Left renal pelvis (tissue), 4 donors: ENCODE data around the gene FAM8A1. TPM values are rescaled to one million over a fixed set of nuclear protein-coding genes. Genes with fewer than 3 reads are reported as not detected.

Source experiments
- DNase-seq, 4 donors: peaks; one replicate each; pipeline ENCODE4 v3.0.0-alpha.2; 2013; ENCODE audit warnings: low read depth in 4 of 4, low spot score in 3 of 4
- polyA plus RNA-seq, 4 donors: library from polyadenylated mRNA; unstranded; fragments of 120-200 nt; gene quantifications; one replicate each; pipeline ENCODE4 v1.2.1, GENCODE V29; 2013; ENCODE audit not compliant: insufficient read length in 4 of 4

FAM8A1 gene
- polyA plus RNA-seq, 4 donors, result 40.3 to 69.0 (median 51.5) TPM

- no peak for DNase-seq
Observed at GRCh38 chr6:17653198-17653882, 53.2 kb downstream of the FAM8A1 start.

- no peak for DNase-seq
Observed at GRCh38 chr6:17656092-17656491, 56.0 kb downstream of the FAM8A1 start.

- DNase-seq, result no peak
Observed at GRCh38 chr6:17656644-17657043, 56.5 kb downstream of the FAM8A1 start.

Other genes with a start within 250 kb of the FAM8A1 start
- 10 to 100 TPM; 13.4 to 15.6 (median 14.0) TPM for gene CAP2, start 206.7 kb upstream of the FAM8A1 start, polyA plus RNA-seq
- gene NUP153, start 106.6 kb downstream of the FAM8A1 start, polyA plus RNA-seq, result 10 to 100 TPM; 46.4 to 61.9 (median 55.2) TPM